ENCODE measurements around the gene LHX4.

The LHX4 gene

GRCh38 chr1:180272395-180272794 lies 42.3 kb downstream of the LHX4 start:
- no peak for TF ChIP-seq CTCF (conservative IDR thresholded peaks at IDR 0.05; ENCODE audit: low read depth, low read length)
- no peak for DNase-seq (ENCODE audit: low read depth)
- no peak overlapping the region for H3K4me3 ChIP-seq (ENCODE audit: low read length)

GRCh38 chr1:180273066-180273465 lies 43.0 kb downstream of the LHX4 start:
- TF ChIP-seq CTCF (conservative IDR thresholded peaks at IDR 0.05; ENCODE audit: low read depth, low read length), result no peak
- no peak for DNase-seq (ENCODE audit: low read depth)
- H3K4me3 ChIP-seq (ENCODE audit: low read length), result no peak overlapping the region

GRCh38 chr1:180274221-180274620 lies 44.2 kb downstream of the LHX4 start:
- no peak for TF ChIP-seq CTCF (conservative IDR thresholded peaks at IDR 0.05; ENCODE audit: low read depth, low read length)
- DNase-seq (ENCODE audit: low read depth), result no peak
- no peak overlapping the region for H3K4me3 ChIP-seq (ENCODE audit: low read length)

GRCh38 chr1:180275726-180276125 lies 45.7 kb downstream of the LHX4 start:
- TF ChIP-seq CTCF (conservative IDR thresholded peaks at IDR 0.05; ENCODE audit: low read depth, low read length), result no peak
- H3K4me3 ChIP-seq (ENCODE audit: low read length), result no peak overlapping the region
- DNase-seq (ENCODE audit: low read depth), result no peak

GRCh38 chr1:180277476-180278193 lies 47.6 kb downstream of the LHX4 start:
- no peak for DNase-seq (ENCODE audit: low read depth)
- TF ChIP-seq CTCF (conservative IDR thresholded peaks at IDR 0.05; ENCODE audit: low read depth, low read length), result no peak
- H3K4me3 ChIP-seq (ENCODE audit: low read length), result no peak overlapping the region

- TF ChIP-seq CTCF (conservative IDR thresholded peaks at IDR 0.05; ENCODE audit: low read depth, low read length), result no peak
- H3K4me3 ChIP-seq (ENCODE audit: low read length), result no peak overlapping the region
- DNase-seq (ENCODE audit: low read depth), result no peak
Measured at GRCh38 chr1:180278194-180278515, 48.1 kb downstream of the LHX4 start.

- no peak for DNase-seq (ENCODE audit: low read depth)
- TF ChIP-seq CTCF (conservative IDR thresholded peaks at IDR 0.05; ENCODE audit: low read depth, low read length), result no peak
Measured at GRCh38 chr1:180278596-180279395, 48.7 kb downstream of the LHX4 start.

More at GRCh38 chr1:180278596-180279395, 48.7 kb downstream of the LHX4 start:
- H3K4me3 ChIP-seq (ENCODE audit: low read length), result no peak overlapping the region

All from retinal pigment epithelial cell (primary cell).